OCI-LY1 (cell line): Measurements from ENCODE around the gene SP7.

Experiments used
- H2AFZ ChIP-seq: fragments of 200-600 bp; sonication (generic), shearing (Covaris generic); 2 replicates; pipeline ENCODE4 v1.6.0; 2014; ENCODE audit warnings: antibody characterized with exemption, mild to moderate bottlenecking, low read length
- H3F3A ChIP-seq: fragments of 200-600 bp; sonication (generic), shearing (Covaris generic); 2 replicates; pipeline ENCODE4 v1.6.0; 2014; ENCODE audit warnings: mild to moderate bottlenecking, antibody characterized with exemption, low read length, moderate library complexity; ENCODE audit not compliant: insufficient read depth
- H3K27ac ChIP-seq: fragments of 200-600 bp; sonication (generic); 2 replicates; pipeline ENCODE4 v1.5.1; 2014; ENCODE audit warnings: low read length, mixed run types, mild to moderate bottlenecking, low read depth; ENCODE audit not compliant: poor library complexity, severe bottlenecking
- H3K27me3 ChIP-seq: fragments of 200-600 bp; sonication (generic); 2 replicates; pipeline ENCODE4 v1.6.0; 2014; ENCODE audit warnings: antibody characterized with exemption, mild to moderate bottlenecking, low read length, moderate library complexity; ENCODE audit not compliant: insufficient read depth
- H3K36me3 ChIP-seq: fragments of 200-600 bp; sonication (generic); 2 replicates; pipeline ENCODE4 v1.6.1; 2014; ENCODE audit warnings: mild to moderate bottlenecking, antibody characterized with exemption, low read length, moderate library complexity, mixed read lengths; ENCODE audit not compliant: insufficient read depth
- H3K4me1 ChIP-seq: fragments of 200-600 bp; sonication (generic); 2 replicates; pipeline ENCODE4 v1.5.1; 2014; ENCODE audit warnings: mild to moderate bottlenecking, low read length, moderate library complexity; ENCODE audit not compliant: insufficient read depth, severe bottlenecking
- H3K4me2 ChIP-seq: fragments of 200-600 bp; sonication (generic), shearing (Covaris generic); 2 replicates; pipeline ENCODE4 v1.6.1; 2014; ENCODE audit warnings: low read length
- H3K4me3 ChIP-seq: fragments of 200-600 bp; sonication (generic); 2 replicates; pipeline ENCODE4 v1.5.1; 2014; ENCODE audit warnings: low read length, low read depth, mild to moderate bottlenecking, mixed read lengths; ENCODE audit not compliant: poor library complexity, severe bottlenecking
- H3K79me2 ChIP-seq: fragments of 200-600 bp; shearing (Covaris generic); 2 replicates; pipeline ENCODE4 v1.6.1; 2016; ENCODE audit warnings: mixed run types, low read length, mixed read lengths; ENCODE audit not compliant: insufficient read depth
- H3K9ac ChIP-seq: fragments of 200-600 bp; sonication (generic), shearing (Covaris generic); 2 replicates; pipeline ENCODE4 v1.6.1; 2014; ENCODE audit warnings: mild to moderate bottlenecking, low read length, mixed read lengths
- H3K9me2 ChIP-seq: fragments of 200-600 bp; sonication (generic), shearing (Covaris generic); 2 replicates; pipeline ENCODE4 v1.6.1; 2014; ENCODE audit warnings: low read depth, mild to moderate bottlenecking, low read length, mixed read lengths
- H3K9me3 ChIP-seq: fragments of 200-600 bp; shearing (Covaris generic); 2 replicates; pipeline ENCODE4 v1.6.1; 2014; ENCODE audit warnings: low read length, mixed read lengths
- H4K20me1 ChIP-seq: fragments of 200-600 bp; sonication (generic), shearing (Covaris generic); 2 replicates; pipeline ENCODE4 v1.6.0; 2016; ENCODE audit warnings: mild to moderate bottlenecking, low read length; ENCODE audit not compliant: insufficient read depth
- CTCF ChIP-seq: fragments of 200-600 bp; sonication (generic), shearing (Covaris generic); IDR thresholded peaks from 2 replicates; pipeline ENCODE4 v1.5.1; 2017; ENCODE audit warnings: mild to moderate bottlenecking, antibody characterized with exemption, low read length, moderate library complexity, mixed read lengths
- EZH2 ChIP-seq: fragments of 200-600 bp; sonication (generic), shearing (Covaris generic); IDR thresholded peaks from 2 replicates; pipeline ENCODE4 v1.8.0; 2017; ENCODE audit warnings: borderline replicate concordance, mixed run types, mild to moderate bottlenecking, antibody characterized with exemption, low read length, moderate library complexity, mixed read lengths

The SP7 gene

GRCh38 chr12:53344824-53345485 lies 8.8 kb upstream of the SP7 start:
- Histone ChIP-seq H3F3A (no peaks in the 10 kb centered on the region), H3K36me3 (no peaks in the 10 kb centered on the region), H3K4me2 (peak overlapping the region; percentile 94), H3K79me2 (no peaks in the 10 kb centered on the region), H3K9ac (peak overlapping the region; percentile 47; the same call in 1 of the 2 replicates), H3K9me3 (no peaks in the 10 kb centered on the region), H3K27ac (no peak overlapping the region), H3K4me3 (peak overlapping the region; percentile 63), H4K20me1 (no peaks in the 10 kb centered on the region), H3K27me3 (no peaks in the 10 kb centered on the region; the same call in 1 of the 2 replicates), H2AFZ (no peak overlapping the region; the same call in 1 of the 2 replicates), H3K4me1 (peaks cover 6% of the 10 kb centered on the region), H3K9me2 (no peaks in the 10 kb centered on the region)
- TF ChIP-seq EZH2 (no peak), CTCF (peak; percentile 85)

GRCh38 chr12:53344487-53344823 lies 8.3 kb upstream of the SP7 start:
- Histone ChIP-seq H3K27me3 (no peaks in the 10 kb centered on the region; the same call in 1 of the 2 replicates), H3K4me1 (peaks cover 6% of the 10 kb centered on the region), H3K9ac (no peak overlapping the region), H3K36me3 (no peaks in the 10 kb centered on the region), H3K4me2 (peak overlapping the region; percentile 43; the same call in 1 of the 2 replicates), H3F3A (no peaks in the 10 kb centered on the region), H3K27ac (no peak overlapping the region), H2AFZ (no peak overlapping the region), H3K9me2 (no peaks in the 10 kb centered on the region), H3K79me2 (no peaks in the 10 kb centered on the region), H4K20me1 (no peaks in the 10 kb centered on the region), H3K4me3 (peak overlapping the region; percentile 29), H3K9me3 (no peaks in the 10 kb centered on the region)
- TF ChIP-seq EZH2 (no peak), CTCF (no peak)

- no peak overlapping the region for H3K4me3 ChIP-seq
- no peak overlapping the region for H3K27ac ChIP-seq
- no peaks in the 10 kb centered on the region for H3K79me2 ChIP-seq
- H3F3A ChIP-seq: no peaks in the 10 kb centered on the region
- no peak overlapping the region for H3K4me2 ChIP-seq
- no peak overlapping the region for H2AFZ ChIP-seq
- peaks cover 6% of the 10 kb centered on the region for H3K4me1 ChIP-seq
- no peaks in the 10 kb centered on the region for H3K9me3 ChIP-seq
- H3K9me2 ChIP-seq: no peaks in the 10 kb centered on the region
- no peaks in the 10 kb centered on the region for H4K20me1 ChIP-seq
- no peaks in the 10 kb centered on the region for H3K36me3 ChIP-seq
- TF ChIP-seq CTCF (no peak), EZH2 (no peak)
- H3K27me3 ChIP-seq: no peaks in the 10 kb centered on the region; the same call in 1 of the 2 replicates
- H3K9ac ChIP-seq: no peak overlapping the region
These were observed 7.8 kb upstream of the SP7 start for GRCh38 chr12:53343969-53344368.
